ENCODE measurements around the gene PWP2.
"Not testable (repeated sequence)": the region's sequence is repeated elsewhere in the genome, so short reads cannot be mapped to it uniquely, and the experiment has no call there.

PWP2 gene

DNA sequence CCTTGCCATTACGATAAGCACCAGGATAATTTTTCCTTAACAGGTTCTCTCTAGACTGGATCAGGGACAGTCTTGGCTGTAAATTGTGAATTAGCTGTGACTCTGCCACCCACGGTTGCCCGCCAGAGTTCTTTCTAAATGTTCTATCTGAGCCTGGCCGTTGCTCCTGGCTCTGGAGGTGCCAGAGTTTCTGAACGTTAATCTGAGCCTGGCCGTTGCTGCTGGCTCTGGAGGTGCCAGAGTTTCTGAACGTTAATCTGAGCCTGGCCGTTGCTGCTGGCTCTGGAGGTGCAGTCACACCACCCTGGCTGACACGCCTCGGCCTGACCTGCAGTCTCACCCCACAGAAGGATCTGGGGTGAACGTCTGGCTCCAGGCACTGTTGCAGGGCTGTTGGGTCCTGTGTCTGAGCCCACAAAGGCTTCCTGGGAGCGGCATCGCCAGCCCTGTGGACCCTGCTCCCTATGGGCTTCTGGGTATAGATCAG is 56.0 kb downstream of the PWP2 start:
- DNase-seq (ENCODE audit: low read depth in 2 of 2), result not testable (repeated sequence)

DNA sequence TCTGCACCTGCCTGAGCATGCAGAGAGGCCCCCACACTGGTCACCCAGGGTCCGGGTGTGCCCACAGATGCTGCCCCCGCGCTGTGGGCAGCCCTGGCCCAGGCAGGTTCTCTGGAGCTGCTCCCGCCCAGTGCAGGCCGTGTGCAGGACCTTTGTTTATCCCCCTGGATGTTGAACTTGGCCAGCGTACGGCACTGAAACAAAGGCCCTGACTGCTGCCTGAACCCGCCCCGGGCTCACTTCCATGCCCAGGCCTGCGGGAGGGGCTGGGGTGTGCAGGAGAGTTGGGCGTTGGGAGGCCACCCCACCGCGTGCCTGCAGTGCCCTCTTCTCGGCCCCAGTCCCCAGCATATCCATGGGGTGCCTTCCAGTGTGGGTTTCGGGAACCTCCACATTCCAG is 58.7 kb downstream of the PWP2 start:
- not testable (repeated sequence) for DNase-seq (ENCODE audit: low read depth in 2 of 2)

DNA sequence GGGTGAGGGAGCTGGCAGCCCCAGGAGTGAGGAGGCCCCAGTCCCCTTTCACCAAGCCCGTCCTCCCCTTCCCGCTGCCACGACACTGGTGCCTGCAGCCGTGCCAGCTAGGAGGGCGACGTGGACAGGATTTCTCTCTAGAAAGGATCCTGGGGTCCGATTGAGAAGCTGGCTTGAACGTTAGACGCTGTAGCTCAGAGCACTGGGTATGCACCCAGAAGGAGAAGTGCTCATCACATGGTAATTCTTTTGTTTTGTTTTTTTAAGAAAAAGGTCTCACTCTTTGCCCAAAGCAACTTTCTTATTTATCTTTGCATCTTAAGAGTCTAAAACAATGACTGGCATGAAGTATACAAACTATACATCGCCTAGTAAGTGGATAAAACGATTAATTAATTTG is 60.3 kb downstream of the PWP2 start:
- not testable (repeated sequence) for DNase-seq (ENCODE audit: low read depth in 2 of 2)

DNA sequence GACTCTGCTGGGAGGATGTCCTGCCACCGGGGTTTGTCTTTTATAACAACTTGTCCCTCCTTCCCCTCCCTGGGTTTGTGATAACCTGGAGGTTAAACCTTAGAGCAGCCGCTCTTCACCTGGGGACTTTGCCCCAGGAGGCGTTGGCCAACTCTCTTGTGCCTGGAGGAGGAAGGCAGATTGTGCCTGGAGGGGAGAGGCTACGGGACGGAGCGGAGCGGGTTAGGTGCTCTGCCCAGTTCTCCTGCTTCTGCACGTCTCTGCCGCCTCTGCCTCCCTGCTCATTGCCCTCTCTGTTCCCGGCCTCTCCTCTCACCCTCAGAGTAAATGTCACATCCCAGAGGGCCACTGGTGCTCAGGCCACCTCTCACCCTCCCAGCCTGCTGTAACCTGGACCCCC is 63.1 kb downstream of the PWP2 start:
- DNase-seq (ENCODE audit: low read depth in 2 of 2), result not testable (repeated sequence)

DNA sequence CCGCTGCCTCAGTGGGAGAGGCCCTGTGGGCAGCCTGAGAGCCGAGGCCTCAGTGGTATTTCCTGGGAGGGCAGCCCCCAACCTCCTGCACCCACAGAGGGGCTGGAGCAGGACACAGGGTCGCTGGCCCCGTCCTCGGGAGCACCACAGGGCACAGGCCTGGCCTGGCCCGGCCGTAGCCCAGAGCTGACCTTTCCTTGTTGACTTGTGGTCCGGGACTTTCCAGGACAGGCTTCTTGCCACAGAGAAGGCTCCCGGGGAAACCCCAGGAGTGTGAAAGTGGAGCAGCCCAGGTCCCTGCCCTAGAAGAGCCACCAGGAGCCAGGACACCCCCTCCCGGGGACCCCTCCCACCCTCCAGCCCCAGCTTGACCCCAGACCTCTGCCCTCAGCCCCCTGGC is 63.7 kb downstream of the PWP2 start:
- DNase-seq (ENCODE audit: low read depth in 2 of 2), result not testable (repeated sequence)

DNA sequence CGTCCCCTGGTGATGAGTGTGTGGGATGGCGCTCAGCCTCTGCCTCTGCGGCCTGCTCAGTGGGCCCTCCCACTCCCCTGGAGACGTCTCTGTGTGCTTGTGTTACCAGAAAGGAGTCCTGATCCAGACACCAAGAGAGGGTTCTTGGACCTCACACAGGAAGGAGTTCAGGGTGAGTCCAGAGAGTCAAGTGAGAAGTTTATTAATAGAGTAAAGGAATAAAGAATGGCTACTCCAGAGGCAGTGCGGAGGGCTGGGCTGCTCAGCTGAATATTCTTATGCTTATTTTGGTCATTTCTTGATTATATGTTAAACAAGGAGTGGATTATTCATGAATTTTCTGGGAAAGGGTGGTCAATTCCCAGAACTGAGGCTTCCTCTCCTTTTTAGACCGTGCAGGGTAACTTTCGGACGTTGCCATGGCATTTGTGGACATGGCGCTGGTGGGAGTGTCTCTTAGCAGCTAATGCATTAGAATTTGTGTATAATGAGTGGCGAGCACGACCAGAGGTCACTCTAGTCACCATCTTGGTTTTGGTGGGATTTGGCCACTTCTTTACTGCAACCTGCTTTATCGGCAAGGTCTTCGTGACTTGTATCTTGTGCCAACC is 64.9 kb downstream of the PWP2 start:
- DNase-seq (ENCODE audit: low read depth in 2 of 2), result not testable (repeated sequence)

DNA sequence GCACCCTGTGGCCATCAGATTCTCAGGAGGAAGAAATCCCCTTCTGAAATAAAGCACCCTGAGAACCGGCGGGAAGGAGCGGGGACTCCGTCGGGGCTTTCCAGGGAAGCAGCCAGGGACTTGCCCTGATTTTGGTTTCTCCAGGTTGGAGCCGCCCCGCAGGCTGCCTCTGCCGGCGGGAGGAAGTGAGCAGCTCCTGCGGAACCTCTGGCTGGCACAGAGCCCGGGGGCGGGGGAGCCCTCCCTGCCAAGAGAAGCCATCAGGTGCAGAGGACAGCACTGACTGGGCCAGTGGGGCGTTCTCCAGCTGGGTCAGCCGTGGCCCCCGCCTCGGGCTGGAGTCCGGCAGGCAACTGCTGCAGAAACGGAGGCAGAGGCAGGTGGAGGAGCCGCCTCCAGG is 65.5 kb downstream of the PWP2 start:
- DNase-seq (ENCODE audit: low read depth in 2 of 2), result not testable (repeated sequence)

DNA sequence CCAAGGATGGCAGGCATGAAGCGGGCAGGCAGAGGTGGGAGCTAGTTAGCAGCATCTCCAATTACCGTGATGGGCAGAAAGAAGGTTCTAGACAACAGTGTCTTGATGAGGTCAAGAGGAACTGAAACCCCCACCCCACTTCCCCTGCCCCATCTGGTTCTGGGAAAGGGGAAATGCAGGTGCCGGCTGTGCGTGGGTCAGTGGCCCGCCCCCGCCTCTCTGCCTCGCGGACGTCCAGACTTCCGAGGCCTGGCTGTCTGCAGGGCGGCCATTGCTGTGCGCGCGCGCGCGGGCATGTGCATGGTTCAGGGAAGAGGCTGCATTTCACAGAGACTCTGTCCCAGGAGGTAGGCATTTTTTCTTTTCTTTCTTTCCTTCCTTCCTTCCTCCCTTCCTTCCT is 68.0 kb downstream of the PWP2 start:
- DNase-seq (ENCODE audit: low read depth in 2 of 2), result not testable (repeated sequence)

DNA sequence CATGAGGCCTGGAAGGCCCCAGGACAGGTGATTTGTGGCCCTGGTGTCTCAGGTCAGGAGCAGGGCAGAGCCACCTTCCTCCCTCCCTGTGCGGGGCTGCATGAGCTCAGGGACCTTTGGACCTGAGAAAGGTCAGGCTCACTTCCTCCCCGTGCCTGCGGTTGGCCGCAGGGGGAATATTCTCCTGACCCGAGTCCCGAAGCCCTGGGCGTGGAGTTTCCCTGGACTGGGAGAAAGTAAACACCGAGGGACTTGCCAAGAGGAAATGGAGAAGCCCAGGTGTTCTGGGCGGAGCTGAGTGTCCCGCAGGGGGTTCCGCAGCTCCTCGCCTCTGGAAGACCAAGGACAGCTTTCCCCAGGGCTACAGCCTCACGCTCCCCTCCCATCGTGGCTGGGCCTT is 68.9 kb downstream of the PWP2 start:
- DNase-seq (ENCODE audit: low read depth in 2 of 2), result not testable (repeated sequence)
